NCI-H187 (cell line): ENCODE results near the gene NR4A1.

Experiments
- DNase-seq, 2 experiments: peaks; one replicate each; lab custom pipeline; 2025; lab: John Stamatoyannopoulos, UW

Gene NR4A1

DNA sequence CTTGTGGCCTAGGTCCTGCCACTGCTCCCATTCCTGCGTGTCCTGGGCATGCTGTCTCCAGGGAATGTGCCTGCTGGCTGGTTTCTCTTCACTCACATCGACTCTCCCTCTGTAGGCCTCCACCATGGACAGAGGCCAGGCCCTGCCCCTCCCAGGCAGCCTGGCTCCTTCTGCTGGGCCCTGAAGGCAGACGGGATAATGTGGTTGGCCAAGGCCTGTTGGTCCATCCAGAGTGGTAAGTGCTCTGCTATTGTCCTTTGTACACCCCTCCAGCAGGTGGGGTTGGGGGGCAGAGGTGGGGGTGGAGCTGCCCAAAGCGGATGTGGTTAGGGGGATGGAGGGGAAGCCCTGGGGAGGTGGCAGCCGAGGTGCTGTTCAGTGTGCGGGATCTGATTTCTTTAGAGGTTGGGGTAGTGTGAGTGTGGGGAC, 9.5 kb upstream of the NR4A1 start:
- DNase-seq, result no peak

DNA sequence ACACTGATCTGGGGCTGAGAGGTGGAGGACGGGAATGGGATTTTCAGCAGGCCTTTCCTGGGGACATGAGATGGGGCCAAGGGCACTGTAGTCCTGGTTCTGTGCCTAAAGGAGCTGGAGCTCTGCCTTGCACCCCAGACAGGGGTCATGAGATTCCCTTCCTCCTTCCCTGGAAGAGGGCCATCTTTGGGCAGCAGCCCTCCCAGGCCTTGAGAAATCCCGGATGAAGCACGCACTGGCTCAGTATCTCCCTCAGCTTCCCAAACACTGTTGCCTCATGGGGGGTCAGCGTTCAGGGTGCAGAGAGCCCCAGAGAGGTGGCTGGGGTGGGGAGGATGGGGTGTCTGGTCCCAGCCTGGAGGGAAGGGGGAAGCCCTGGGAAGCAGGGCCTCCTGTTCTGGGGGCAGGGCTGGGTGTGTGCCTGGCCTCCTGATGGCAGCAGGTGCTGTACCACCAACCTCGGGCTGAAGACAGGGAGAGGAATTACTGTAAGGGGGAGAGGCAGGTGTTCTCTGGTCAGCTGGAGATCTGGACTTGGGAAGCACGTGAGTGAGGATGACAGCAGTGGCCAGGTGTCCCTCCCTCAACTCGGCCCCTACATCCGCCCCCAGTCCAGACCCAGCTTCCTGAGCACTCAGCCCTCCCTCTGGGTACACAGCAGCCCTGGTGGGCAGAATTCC, 8.4 kb upstream of the NR4A1 start:
- no peak for DNase-seq

DNA sequence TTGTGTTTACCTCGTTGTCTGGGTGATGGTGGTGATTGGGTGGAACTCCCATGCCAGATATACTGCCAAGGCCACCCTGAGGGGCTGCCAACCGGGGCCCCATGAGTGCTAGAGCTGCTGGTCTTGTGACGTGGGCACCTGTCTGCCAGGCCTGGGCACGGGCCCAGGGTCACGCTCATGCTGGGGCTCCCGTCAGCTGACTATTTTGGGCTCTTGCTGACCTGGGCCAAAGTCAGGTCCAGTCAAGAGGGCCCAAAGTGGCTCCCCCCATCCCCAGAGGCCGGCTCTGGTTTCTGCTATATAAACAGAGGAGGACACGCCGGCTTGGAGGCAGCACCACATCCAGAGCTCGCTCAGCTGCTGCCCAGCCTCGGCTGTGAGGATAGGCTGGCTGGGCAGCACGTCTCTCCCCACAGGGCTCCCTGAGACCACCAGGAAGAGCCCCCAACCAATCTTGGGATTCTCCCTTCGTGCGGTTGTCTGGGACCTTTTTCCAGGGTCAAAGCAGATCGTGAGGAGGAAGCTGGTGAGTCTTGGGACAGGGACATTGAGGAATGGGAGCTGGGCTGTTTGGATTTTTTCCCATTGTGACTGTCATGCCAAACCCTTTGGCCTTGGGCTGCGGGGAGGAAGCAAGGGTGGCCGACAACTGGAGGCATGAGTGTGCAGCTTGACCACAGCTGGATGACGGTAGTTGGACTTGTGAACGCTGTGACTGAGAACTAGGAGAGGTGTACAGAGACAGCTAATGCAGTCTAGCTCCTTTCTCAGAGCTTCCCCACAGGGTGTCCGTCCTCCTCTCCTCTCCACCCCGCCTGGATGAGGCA, 7.6 kb upstream of the NR4A1 start:
- no peak for DNase-seq

DNA sequence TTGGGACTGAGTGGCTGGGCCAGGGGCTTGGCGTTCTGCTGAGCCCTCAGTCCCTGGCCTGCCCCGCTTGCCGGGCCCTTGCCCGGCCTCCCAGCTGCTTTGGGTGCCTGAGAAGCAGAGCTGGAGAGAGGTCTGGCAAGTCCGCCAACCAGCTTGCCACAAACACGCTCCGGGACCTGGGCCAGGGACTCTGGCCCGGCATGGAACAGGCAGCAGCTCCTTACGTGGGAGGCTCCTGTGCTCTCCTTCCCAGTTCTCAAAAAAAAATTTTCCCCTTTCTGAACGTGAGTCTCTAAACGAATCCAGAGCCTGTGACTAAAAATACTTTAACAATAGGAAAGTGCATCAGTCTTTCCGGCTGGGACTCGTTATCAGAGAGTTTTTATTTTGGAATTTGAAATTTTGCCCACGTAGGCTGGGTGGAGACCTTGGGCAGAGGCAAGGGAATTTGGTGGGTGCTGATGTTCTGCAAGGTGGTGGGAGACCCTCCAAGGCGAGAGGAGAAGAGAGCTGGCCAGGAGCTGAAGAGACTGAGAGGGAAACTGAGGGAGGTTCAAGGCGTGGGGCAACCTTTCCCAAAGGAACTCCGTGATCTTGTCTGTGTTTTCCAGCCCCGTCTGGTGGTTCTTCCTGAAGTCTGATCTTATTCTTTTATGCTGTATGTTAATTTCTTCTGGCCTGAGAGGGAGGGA, 6.8 kb upstream of the NR4A1 start:
- no peak for DNase-seq

DNA sequence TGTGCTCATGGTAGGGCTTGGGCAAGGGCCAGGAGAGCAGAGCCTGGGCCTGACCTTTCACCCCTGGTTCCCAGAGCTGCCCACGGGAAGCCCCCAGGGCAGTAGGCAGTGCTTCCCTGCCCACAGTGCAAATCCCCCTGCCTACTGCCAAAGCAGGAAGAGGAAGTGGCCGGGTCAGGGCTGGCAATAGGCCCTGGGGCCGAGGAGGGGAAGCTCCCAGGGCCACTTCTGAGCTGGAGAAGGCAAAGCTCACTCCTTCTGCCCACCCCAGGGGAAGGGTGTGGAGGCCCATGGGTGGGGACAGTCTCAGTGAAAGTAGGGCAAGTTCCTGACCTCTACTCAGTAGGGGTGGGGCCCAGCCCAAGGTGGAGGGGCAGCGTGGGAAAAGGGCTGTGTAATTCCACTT, 5.4 kb upstream of the NR4A1 start:
- DNase-seq, result no peak

DNA sequence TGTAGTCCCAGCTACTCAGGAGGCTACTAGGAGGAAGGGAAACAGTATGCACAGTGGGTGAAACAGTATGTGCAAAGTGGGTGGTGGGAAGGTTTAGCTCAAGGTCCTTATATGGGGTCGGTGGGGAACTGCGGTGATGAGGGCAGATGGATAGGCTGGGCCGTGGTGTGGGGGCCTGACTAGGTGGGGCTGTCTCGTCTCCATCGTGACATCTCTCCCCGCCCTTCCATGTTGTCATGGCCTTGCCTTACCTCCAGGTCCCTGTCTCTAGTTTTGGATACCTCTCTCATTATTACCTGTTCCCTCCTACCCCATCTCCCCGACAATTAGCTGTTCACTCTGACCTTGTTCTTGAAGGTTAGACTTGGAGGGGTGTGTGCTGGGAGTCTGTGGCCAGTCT, 4.4 kb upstream of the NR4A1 start:
- no peak for DNase-seq

DNA sequence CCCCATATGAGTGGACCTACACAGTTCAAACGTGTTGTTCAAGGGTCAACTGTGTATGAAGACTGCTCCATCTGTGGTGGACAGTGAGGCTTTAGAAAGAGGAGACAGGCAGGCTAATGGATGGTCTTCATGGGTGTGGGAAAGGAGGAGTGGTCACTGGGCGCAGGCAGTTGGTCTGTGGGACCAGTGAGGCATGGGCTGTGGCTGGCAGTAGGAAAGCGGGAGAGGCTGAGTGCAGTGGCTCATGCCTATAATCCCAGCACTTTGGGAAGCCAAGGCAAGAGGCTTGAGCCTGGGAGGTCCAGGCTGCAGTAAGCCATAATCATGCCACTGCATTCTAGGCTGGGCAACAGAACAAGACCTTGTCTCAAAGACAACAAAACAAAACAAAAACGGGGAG, 2.0 kb upstream of the NR4A1 start:
- DNase-seq, result no peak

DNA sequence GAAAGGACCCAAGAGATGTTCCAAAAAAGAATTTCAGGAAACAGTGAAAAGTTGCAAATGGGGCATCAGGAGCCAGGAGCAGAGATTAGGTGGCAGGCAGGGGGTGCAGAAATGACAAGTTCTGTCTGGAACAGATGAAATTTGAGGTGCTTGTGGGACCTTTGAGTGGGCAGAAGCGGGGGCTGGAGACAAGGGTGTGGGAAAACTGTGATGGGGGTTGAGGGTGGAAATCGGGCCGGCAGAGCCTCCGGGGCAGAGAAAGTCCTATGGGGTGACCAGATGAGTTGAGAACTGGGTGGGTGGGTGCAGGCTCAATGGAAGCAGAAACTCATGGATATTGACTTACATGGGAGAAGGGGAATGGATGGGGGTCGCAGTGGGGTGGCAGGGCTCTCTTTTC, 1.6 kb upstream of the NR4A1 start:
- no peak for DNase-seq

DNA sequence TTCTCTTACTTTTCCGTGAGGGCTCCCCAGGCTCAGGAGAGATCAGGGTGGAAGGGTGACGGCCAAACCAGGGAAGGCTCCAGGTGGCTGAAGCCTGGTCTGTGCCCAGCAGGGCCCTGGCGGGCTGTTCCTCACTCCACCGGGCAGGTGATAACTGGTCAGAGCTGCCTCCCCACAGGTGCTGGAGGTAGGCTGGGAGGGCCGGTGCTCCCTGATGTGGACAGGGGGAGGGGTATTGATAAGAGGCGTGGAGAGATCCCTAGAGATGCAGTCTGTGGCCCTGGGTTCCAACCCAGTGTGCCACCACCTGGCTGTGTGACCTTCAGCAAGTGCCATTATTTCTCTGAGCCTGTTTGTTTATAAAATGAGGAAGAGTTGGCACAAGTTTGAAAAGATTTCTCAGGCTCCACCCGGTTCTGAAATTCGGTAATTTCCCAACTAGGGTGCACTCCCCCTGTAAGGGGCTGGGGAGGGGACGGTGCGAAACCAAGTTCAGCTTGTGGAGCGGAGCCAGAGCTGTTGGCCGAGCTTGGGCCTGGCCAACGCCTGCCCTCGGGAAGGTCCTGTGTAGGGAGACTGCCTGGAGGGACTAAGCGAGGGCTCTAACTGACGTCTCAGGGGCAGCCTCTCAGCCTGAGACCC, 1.0 kb upstream of the NR4A1 start:
- no peak for DNase-seq

DNA sequence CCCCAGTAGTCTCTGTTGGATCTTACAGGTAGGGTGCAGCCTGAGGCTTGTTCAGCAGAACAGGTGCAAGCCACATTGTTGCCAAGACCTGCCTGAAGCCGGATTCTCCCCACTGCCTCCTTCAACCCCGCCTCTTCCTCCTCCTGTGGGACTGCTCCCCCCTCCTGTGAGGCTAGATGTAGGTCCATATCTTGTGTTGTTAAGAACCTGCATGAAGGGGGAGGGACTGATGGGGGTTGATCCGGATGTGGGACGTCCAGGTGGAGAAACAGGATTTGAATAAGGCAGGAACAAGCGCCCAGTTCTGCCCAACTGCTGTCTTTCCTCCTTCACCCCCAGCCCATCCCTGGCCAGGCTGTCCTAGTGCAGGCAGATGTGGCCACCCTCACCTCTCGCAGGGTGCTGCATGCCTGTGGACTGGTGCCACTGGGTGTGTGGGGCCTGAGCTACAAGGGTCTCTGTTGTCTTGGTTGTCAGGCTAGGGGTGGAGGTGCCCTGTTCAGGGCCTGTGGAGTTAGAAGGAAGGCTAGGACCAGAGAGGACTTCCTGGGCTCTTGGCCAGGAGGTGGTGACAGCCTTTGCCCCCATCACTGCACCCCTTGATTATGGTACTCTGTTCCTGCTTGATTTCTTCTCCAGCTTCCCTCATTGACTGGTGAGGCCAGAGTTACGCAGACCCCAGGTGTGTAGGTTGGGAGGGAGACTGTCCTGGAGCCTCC, 1.4 kb downstream of the NR4A1 start:
- no peak for DNase-seq

DNA sequence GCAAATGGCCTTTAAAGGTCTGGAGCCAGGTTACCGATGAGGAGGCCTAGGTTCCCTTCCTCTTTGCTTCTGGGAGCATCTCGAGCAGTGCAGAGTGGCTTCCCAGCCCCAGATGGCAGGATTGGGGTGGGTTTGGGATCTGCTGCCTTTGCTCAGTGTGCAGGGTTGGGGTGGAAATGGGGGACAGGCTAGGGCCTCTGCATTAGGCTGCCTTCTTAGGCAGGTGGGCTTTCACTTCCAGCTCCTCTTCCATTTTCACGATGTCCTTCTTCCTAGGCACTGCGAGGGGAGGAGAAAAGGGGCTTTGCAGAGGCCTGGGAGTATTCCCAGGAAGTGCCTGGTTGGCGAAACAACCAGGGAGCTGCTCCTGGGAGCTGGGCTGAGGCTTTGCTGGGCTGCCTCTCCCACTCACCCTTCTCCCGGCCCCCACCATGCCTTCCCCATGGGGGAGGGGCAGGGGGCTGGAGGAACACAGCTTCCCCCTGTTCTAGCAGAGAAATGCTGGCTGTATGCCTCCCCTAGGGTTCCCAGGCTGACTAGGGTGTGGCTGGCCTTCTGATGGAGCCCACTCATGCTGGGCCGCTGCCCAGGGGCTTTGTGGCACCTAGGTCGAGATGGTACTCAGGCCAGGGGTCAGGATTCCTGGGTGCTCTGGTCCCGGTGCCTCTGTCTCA, 2.4 kb downstream of the NR4A1 start:
- DNase-seq, result no peak

DNA sequence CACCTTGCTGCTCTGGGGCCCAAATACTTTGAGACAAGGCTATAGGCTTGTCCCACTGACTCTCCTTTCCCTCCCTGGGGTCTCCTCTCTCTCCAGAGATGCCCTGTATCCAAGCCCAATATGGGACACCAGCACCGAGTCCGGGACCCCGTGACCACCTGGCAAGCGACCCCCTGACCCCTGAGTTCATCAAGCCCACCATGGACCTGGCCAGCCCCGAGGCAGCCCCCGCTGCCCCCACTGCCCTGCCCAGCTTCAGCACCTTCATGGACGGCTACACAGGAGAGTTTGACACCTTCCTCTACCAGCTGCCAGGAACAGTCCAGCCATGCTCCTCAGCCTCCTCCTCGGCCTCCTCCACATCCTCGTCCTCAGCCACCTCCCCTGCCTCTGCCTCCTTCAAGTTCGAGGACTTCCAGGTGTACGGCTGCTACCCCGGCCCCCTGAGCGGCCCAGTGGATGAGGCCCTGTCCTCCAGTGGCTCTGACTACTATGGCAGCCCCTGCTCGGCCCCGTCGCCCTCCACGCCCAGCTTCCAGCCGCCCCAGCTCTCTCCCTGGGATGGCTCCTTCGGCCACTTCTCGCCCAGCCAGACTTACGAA, 3.1 kb downstream of the NR4A1 start:
- no peak for DNase-seq

DNA sequence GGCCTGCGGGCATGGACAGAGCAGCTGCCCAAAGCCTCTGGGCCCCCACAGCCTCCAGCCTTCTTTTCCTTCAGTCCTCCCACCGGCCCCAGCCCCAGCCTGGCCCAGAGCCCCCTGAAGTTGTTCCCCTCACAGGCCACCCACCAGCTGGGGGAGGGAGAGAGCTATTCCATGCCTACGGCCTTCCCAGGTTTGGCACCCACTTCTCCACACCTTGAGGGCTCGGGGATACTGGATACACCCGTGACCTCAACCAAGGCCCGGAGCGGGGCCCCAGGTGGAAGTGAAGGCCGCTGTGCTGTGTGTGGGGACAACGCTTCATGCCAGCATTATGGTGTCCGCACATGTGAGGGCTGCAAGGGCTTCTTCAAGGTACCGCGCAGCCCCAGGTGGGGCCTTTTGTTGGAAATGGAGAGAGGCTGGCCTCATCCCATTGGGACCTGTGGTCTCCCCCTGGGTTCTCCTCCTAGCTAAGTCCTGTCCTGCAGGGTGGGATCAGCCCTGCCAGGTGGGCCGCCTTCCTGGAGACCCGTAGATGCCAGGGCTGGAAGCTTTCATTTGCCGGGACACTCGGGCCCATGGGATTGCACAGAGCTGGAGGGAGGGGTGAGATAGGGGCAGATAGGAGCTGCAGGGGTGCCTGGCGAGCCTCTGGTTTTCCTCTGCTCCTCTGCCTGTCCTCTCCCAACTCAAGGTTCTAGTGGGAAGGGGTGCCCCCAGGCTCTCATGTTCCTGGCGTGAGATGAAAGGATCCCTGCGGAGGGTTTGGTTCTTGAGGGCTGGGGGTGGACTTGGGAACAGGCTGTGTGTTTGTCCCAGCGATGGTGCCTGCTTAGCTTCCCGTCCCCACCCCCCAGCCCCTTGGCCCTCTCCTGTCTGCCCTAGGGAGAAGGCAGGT, 3.8 kb downstream of the NR4A1 start:
- DNase-seq, result no peak

DNA sequence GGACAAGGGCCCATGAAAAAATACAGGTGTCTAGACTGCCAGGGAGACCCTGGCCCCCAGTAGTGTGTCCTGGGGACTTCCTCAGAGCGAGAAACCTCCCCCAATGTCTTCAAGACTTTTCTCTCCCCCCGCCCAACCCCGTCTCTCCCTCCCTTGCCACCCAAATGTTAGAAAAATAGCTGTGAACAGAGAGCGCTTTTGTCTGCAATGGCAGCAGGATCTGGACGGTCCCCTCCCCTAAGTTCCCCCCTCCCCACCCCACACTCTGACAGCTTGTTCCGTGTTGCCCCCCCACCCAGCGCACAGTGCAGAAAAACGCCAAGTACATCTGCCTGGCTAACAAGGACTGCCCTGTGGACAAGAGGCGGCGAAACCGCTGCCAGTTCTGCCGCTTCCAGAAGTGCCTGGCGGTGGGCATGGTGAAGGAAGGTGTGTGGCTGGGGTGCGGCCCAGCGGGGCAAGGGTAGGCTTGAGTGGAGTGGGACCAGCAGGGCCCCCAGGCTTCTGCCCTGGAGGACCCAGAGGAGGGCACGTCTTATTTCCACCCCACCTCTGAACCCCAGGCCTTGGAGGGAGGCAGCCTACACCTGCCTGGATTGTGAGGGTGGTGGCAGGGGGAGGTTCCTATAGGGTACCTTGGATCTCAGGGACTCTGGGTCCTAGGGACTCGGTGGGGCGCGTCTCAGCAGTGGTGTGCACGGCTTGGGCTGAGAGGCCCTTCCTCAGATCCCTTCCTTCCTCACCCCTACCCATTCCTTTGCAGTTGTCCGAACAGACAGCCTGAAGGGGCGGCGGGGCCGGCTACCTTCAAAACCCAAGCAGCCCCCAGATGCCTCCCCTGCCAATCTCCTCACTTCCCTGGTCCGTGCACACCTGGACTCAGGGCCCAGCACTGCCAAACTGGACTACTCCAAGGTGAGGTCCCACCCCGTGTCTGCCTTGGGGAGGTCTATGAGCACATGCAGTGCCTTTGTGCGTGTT, 4.8 kb downstream of the NR4A1 start:
- no peak for DNase-seq

DNA sequence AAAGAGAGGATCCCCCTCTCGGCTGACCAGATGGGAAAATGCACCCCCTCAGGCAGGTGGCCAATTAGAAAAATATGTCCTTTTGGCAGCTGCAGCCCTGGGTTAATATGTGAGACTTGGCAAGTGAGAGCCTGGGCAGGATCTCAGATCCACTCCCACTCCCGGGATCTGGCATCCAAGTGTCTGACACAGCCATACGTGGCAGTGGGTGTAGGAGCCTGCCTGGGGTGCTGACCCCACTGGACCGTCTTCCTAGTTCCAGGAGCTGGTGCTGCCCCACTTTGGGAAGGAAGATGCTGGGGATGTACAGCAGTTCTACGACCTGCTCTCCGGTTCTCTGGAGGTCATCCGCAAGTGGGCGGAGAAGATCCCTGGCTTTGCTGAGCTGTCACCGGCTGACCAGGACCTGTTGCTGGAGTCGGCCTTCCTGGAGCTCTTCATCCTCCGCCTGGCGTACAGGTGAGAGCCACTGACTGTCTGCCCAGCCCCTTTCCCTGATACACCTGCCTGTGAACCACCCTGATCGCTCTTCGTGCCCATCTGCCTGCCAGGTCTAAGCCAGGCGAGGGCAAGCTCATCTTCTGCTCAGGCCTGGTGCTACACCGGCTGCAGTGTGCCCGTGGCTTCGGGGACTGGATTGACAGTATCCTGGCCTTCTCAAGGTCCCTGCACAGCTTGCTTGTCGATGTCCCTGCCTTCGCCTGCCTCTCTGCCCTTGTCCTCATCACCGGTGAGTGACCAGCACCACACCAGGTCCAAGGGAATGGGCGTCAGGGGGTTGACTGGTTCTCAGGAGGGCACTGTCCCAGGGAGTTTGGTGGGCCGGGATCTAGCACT, 5.8 kb downstream of the NR4A1 start:
- no peak for DNase-seq

DNA sequence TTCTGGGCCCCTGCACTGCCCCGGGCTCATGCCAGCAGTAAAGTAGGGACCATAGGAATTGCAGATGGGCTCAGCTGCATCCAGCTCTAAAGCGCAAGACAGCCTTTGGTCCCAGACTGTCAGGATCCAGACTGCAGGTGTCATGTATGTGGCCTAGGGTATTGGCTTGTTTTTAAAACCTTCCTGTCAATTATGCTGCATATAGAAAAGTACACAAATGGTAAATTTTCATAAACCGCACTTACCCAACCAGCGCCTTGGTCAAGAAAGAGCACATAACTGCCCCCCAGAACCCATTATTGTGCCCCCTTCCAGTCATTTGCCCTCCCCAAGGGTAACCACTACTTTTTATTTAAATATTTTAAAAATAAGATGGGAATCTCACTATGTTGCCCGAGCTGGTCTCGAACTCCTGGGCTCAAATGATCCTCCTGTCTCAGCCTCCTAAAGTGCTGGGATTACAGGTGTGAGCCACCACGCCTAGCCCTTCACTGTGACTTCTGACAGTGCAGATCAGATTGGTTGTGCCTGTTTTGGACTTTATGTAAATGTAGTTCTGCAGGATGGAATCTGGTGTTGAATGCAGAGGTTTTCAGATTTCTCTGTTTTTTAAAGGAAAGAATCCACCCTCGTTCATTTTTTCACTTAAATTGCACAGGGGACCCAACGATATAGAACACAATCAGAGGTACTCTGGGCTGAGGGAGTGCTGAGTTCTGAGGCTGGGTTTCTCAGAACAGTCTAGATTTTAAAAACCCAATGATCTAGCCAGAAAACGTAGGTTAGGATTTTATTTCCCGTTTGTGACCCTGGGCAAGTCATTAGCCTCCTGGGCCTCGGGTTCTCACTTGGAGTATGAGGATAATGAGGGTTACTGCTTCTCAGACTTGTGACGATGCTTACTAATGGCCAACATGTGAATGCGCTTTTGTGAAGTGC, 6.7 kb downstream of the NR4A1 start:
- no peak for DNase-seq
